HepG2 (cell line): ENCODE data around the gene ARPIN. TPM values are rescaled to one million over a fixed set of nuclear protein-coding genes. Genes with fewer than 3 reads are reported as not detected.

Source experiments
- ATAC-seq: fragments of 200-7000 bp; cut with Tn5 transposase; 3 replicates; pipeline ENCODE4 v1.9.1; 2020; ENCODE audit warnings: mild to moderate bottlenecking, moderate library complexity
- BruUV-seq: library from RNA; stranded (reverse); fragments of 400-500 nt; replicated peaks from 2 replicates; lab custom pipeline; 2021; lab: Mats Ljungman, UMichigan
- CTCF ChIA-PET: fragments of 300-600 bp; formaldehyde crosslinking; extraction: SDS; loops from one replicate; lab custom pipeline; 2021; ENCODE audit warnings: low total read pairs, inconsistent platforms, low intra/inter-chr PET ratio; lab: Yijun Ruan, JAX
- POLR2A ChIA-PET: fragments of 350-600 bp; sonication (Branson Sonifier 250); formaldehyde crosslinking; loops from one replicate; lab custom pipeline; 2020; ENCODE audit warnings: antibody characterized with exemption, inconsistent platforms; lab: Yijun Ruan, JAX
- DNase-seq: peaks from one replicate; pipeline ENCODE4 v3.0.0-alpha.2; 2015; ENCODE audit warnings: low spot score
- FAIRE-seq: peaks from 3 replicates; lab custom pipeline; 2011; peaks lifted over from hg19 to GRCh38; lab: Jason Lieb, UNC
- H2AFZ ChIP-seq: one replicate; pipeline ENCODE4 v1.6.1; 2011; ENCODE audit warnings: low read length, inconsistent platforms
- H3K27ac ChIP-seq: fragments of 300-600 bp; 3 replicates; pipeline ENCODE4 v1.8.0; 2011; ENCODE audit warnings: mixed run types, mild to moderate bottlenecking, mixed read lengths, low read length, inconsistent platforms; ENCODE audit not compliant: insufficient read depth; ENCODE audit errors: extremely low read length
- H3K27me3 ChIP-seq, 2 experiments: fragments of 200-600 bp in 1 of 2; 2 replicates in 1 of 2; 3 replicates in 1 of 2; pipeline versions ENCODE4 v1.6.0 to v1.8.0; 2011; ENCODE audit warnings: low read length in 2 of 2, mild to moderate bottlenecking in 2 of 2, moderate library complexity in 2 of 2, inconsistent platforms in 1 of 2; ENCODE audit not compliant: insufficient read depth in 2 of 2, control insufficient read depth in 1 of 2
- H3K36me3 ChIP-seq, 2 experiments: fragments of 200-600 bp in 1 of 2; replicated peaks in 1 of 2; 2 replicates in 1 of 2; 3 replicates in 1 of 2; pipeline versions ENCODE4 v1.5.1 to v1.8.0; 2011; ENCODE audit warnings: low read length in 2 of 2, inconsistent platforms in 1 of 2; ENCODE audit not compliant: insufficient read depth in 2 of 2, control insufficient read depth in 1 of 2
- H3K4me1 ChIP-seq: 2 replicates; pipeline ENCODE4 v1.5.1; 2012; ENCODE audit warnings: low read length, inconsistent platforms; ENCODE audit not compliant: insufficient read depth
- H3K4me2 ChIP-seq: 2 replicates; pipeline ENCODE4 v1.6.0; 2011; ENCODE audit warnings: low read depth, low read length, inconsistent platforms
- H3K4me3 ChIP-seq, 3 experiments: fragments of 200-600 bp in 1 of 3; sonication (generic), shearing (Covaris generic) in 1 of 3; replicated peaks in 1 of 3; 2 replicates each; pipeline ENCODE4 v1.5.1; 2011 to 2016; ENCODE audit warnings: low read length in 3 of 3, inconsistent platforms in 2 of 3, low read depth in 2 of 3, mild to moderate bottlenecking in 2 of 3, control low read depth in 1 of 3, mixed read lengths in 1 of 3; ENCODE audit not compliant: insufficient read depth in 1 of 3
- H3K79me2 ChIP-seq: one replicate; pipeline ENCODE4 v1.6.1; 2011; ENCODE audit warnings: low read length, inconsistent platforms; ENCODE audit not compliant: insufficient read depth
- H3K9ac ChIP-seq: 2 replicates; pipeline ENCODE4 v1.6.0; 2011; ENCODE audit warnings: mild to moderate bottlenecking, low read depth, low read length, inconsistent platforms; ENCODE audit not compliant: insufficient read depth
- H3K9me3 ChIP-seq: 2 replicates; pipeline ENCODE4 v1.5.1; 2012; ENCODE audit warnings: mild to moderate bottlenecking, low read length
- H4K20me1 ChIP-seq: 2 replicates; pipeline ENCODE4 v1.6.0; 2011; ENCODE audit warnings: inconsistent platforms, mild to moderate bottlenecking, low read length, moderate library complexity; ENCODE audit not compliant: insufficient read depth
- CHD2 ChIP-seq: IDR thresholded peaks from 2 replicates; pipeline ENCODE4 v1.6.1; 2011; ENCODE audit warnings: low read depth, low read length, improper control_type of control experiment
- FOXC1 ChIP-seq: sonication (generic); formaldehyde crosslinking; IDR thresholded peaks from 2 replicates; pipeline ENCODE4 v1.8.0; 2022; ENCODE audit warnings: mild to moderate bottlenecking, missing genetic modification reagents, borderline replicate concordance
- KDM4B ChIP-seq: sonication (generic); formaldehyde crosslinking; IDR thresholded peaks from 2 replicates; pipeline ENCODE4 v1.4.0; 2020; ENCODE audit warnings: missing genetic modification reagents
- MAF1 ChIP-seq: sonication (generic); formaldehyde crosslinking; IDR thresholded peaks from 2 replicates; pipeline ENCODE4 v1.5.0; 2020; ENCODE audit warnings: missing genetic modification reagents, borderline replicate concordance
- MAZ ChIP-seq, 2 experiments: sonication (generic) in 1 of 2; formaldehyde crosslinking in 1 of 2; IDR thresholded peaks; 2 replicates each; pipeline versions ENCODE4 v1.5.0 to v1.6.1; 2012 to 2020; ENCODE audit warnings: low read depth in 2 of 2, mild to moderate bottlenecking in 2 of 2, borderline replicate concordance in 1 of 2, improper control_type of control experiment in 1 of 2, low read length in 1 of 2, missing genetic modification reagents in 1 of 2, moderate library complexity in 1 of 2
- MYNN ChIP-seq: sonication (generic); formaldehyde crosslinking; IDR thresholded peaks from 2 replicates; pipeline ENCODE4 v1.4.0; 2020; ENCODE audit warnings: mild to moderate bottlenecking, low read depth, missing genetic modification reagents
- NR2F6 ChIP-seq, 2 experiments: IDR thresholded peaks; 2 replicates each; pipeline ENCODE4 v1.6.1; 2016; ENCODE audit warnings: antibody characterized with exemption in 1 of 2, mild to moderate bottlenecking in 1 of 2
- ONECUT2 ChIP-seq: sonication (generic); formaldehyde crosslinking; IDR thresholded peaks from 2 replicates; pipeline ENCODE4 v1.4.0; 2020; ENCODE audit warnings: missing genetic modification reagents
- SAP130 ChIP-seq: IDR thresholded peaks from 2 replicates; pipeline ENCODE4 v1.6.1; 2016; ENCODE audit warnings: low read depth
- SMAD9 ChIP-seq: sonication (generic); formaldehyde crosslinking; IDR thresholded peaks from 2 replicates; pipeline ENCODE4 v1.5.1; 2020; ENCODE audit warnings: mild to moderate bottlenecking, missing genetic modification reagents
- TARDBP ChIP-seq: sonication (generic); formaldehyde crosslinking; IDR thresholded peaks from 2 replicates; pipeline ENCODE4 v1.8.0; 2022; ENCODE audit warnings: mild to moderate bottlenecking, missing genetic modification reagents
- ZFP62 ChIP-seq: sonication (generic); formaldehyde crosslinking; IDR thresholded peaks from 2 replicates; pipeline ENCODE4 v1.4.0; 2020; ENCODE audit warnings: missing genetic modification reagents
- ZNF44 ChIP-seq: sonication (generic); formaldehyde crosslinking; IDR thresholded peaks from 2 replicates; pipeline ENCODE4 v1.5.1; 2020; ENCODE audit warnings: mild to moderate bottlenecking, missing genetic modification reagents
- ZNF614 ChIP-seq: IDR thresholded peaks from 2 replicates; pipeline ENCODE4 v1.6.1; 2018; ENCODE audit warnings: missing biosample characterization, missing genetic modification reagents, inconsistent platforms, borderline replicate concordance
- ZNF629 ChIP-seq: sonication (generic); formaldehyde crosslinking; conservative IDR thresholded peaks from 2 replicates; pipeline ENCODE4 v1.5.0; 2020; ENCODE audit warnings: missing genetic modification reagents
- WGBS: methylation state at CpG from one replicate; pipeline ENCODE4 v1.1.6; 2017; ENCODE audit warnings: low lambda C conversion rate; 5-methylcytosine and 5-hydroxymethylcytosine counted together
- in situ Hi-C: cut with HindIII; loops from 2 replicates; pipeline ENCODE4 v1.10.0; 2017; ENCODE audit warnings: low pct_unique_long_range_greater_than_20kb; ENCODE audit not compliant: extremely low pct_ligation_motif_present
- intact Hi-C: fragments of 100-400 bp; cut with micrococcal nuclease; formaldehyde crosslinking; loops from one replicate; pipeline ENCODE4 v1.10.0; 2022; ENCODE audit not compliant: unreplicated experiment
- polyA plus RNA-seq, 8 experiments: library from polyadenylated mRNA; depleted of rRNA in 3 of 8; stranded (reverse) in 7 of 8; unstranded in 1 of 8; fragments of >200 nt; fragmentation: Illumina TruSeq in 4 of 8; extraction: Trizol in 4 of 8; gene quantifications; 2 replicates each; pipeline versions ENCODE4 v1.2.1 to v1.2.3, GENCODE V29; 2011 to 2016; ENCODE audit warnings: low read depth in 4 of 8, missing spikeins in 1 of 8, mixed read lengths in 1 of 8; ENCODE audit not compliant: insufficient read depth in 1 of 8
- total RNA-seq, 5 experiments: library from RNA; depleted of rRNA; stranded (reverse); fragments of >200 nt; fragmentation: Illumina TruSeq; extraction: Trizol; gene quantifications; 2 replicates each; pipeline ENCODE4 v1.2.3, GENCODE V29; 2016; ENCODE audit warnings: low read depth in 1 of 5
- TF ChIP-seq, protein P1 (sequence below): sonication (generic); formaldehyde crosslinking; conservative IDR thresholded peaks from 2 replicates; pipeline ENCODE4 v1.4.0; 2020; ENCODE audit warnings: missing genetic modification reagents
- TF ChIP-seq, protein P2 (sequence below): sonication (generic); formaldehyde crosslinking; IDR thresholded peaks from 2 replicates; pipeline ENCODE4 v1.4.0; 2020; ENCODE audit warnings: missing genetic modification reagents
- TF ChIP-seq, protein P3 (sequence below): sonication (generic); formaldehyde crosslinking; IDR thresholded peaks from 2 replicates; pipeline ENCODE4 v1.4.0; 2020; ENCODE audit warnings: missing genetic modification reagents, borderline replicate concordance

ARPIN gene
- total and polyA plus RNA-seq, 2 of the 13 experiments (the other 11 are each of a cell fraction or from before 2014, with no cell fraction given) = 2.8 to 5.0 TPM

GRCh38 chr15:89870688-89871288, 42.0 kb downstream of the ARPIN start:
- FAIRE-seq = no peak

GRCh38 chr15:89870006-89870405, 42.7 kb downstream of the ARPIN start:
- Histone ChIP-seq H3K9ac (no peak overlapping the region), H3K4me1 (peaks cover 27% of the 10 kb centered on the region), H3K27me3 (no peaks in the 10 kb centered on the region), H3K4me2 (no peak overlapping the region), H3K36me3 (peaks cover 1 to 7% of the 10 kb centered on the region in 2 experiments; a peak in 2 of 5 replicates), H3K27ac (no peak overlapping the region), H3K9me3 (no peaks in the 10 kb centered on the region), H3K4me3 (no peak overlapping the region), H3K79me2 (no peaks in the 10 kb centered on the region), H2AFZ (no peak overlapping the region), H4K20me1 (no peaks in the 10 kb centered on the region)
- ChIA-PET POLR2A (no interaction called here), CTCF (no interaction called here)
- no TSS peak for BruUV-seq
- FAIRE-seq = no peak
- intact Hi-C loops (no loop called here), in situ Hi-C loops (no loop called here)
- no peak for ATAC-seq
- 87% methylated on average over 5 of the region's 5 CpGs for WGBS
- DNase-seq = no peak
- TF ChIP-seq MAF1 (CRISPR knock-in tag) (no peak), TARDBP (no peak), ZNF44 (CRISPR knock-in tag) (no peak), ONECUT2 (CRISPR knock-in tag) (no peak), ZNF629 (no peak), ZNF614 (CRISPR knock-in tag) (no peak), ZFP62 (CRISPR knock-in tag) (no peak), MYNN (CRISPR knock-in tag) (no peak), SAP130 (CRISPR knock-in tag) (no peak), FOXC1 (CRISPR knock-in tag) (no peak), CHD2 (no peak), SMAD9 (CRISPR knock-in tag) (no peak)
- TF ChIP-seq, protein P1, sequence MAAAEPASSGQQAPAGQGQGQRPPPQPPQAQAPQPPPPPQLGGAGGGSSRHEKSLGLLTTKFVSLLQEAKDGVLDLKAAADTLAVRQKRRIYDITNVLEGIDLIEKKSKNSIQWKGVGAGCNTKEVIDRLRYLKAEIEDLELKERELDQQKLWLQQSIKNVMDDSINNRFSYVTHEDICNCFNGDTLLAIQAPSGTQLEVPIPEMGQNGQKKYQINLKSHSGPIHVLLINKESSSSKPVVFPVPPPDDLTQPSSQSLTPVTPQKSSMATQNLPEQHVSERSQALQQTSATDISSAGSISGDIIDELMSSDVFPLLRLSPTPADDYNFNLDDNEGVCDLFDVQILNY = no peak
- TF ChIP-seq, protein P2, sequence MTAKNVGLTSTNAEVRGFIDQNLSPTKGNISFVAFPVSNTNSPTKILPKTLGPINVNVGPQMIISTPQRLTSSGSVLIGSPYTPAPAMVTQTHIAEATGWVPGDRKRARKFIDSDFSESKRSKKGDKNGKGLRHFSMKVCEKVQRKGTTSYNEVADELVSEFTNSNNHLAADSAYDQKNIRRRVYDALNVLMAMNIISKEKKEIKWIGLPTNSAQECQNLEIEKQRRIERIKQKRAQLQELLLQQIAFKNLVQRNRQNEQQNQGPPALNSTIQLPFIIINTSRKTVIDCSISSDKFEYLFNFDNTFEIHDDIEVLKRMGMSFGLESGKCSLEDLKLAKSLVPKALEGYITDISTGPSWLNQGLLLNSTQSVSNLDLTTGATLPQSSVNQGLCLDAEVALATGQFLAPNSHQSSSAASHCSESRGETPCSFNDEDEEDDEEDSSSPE = no peak
- TF ChIP-seq, protein P3, sequence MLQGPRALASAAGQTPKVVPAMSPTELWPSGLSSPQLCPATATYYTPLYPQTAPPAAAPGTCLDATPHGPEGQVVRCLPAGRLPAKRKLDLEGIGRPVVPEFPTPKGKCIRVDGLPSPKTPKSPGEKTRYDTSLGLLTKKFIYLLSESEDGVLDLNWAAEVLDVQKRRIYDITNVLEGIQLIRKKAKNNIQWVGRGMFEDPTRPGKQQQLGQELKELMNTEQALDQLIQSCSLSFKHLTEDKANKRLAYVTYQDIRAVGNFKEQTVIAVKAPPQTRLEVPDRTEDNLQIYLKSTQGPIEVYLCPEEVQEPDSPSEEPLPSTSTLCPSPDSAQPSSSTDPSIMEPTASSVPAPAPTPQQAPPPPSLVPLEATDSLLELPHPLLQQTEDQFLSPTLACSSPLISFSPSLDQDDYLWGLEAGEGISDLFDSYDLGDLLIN (CRISPR knock-in tag) = no peak

More at GRCh38 chr15:89870688-89871288, 42.0 kb downstream of the ARPIN start:
- in situ Hi-C loops (no loop called here), intact Hi-C loops (no loop called here)
- CTCF ChIA-PET = no interaction called here
- BruUV-seq = no TSS peak
- WGBS = 97% methylated on average over 4 of the region's 4 CpGs
- no peak overlapping the region for H3K4me2 ChIP-seq
- no peak for DNase-seq
- H3K4me1 ChIP-seq = peaks cover 20% of the 10 kb centered on the region
- no peaks in the 10 kb centered on the region for H4K20me1 ChIP-seq
- no peaks in the 10 kb centered on the region for H3K27me3 ChIP-seq
- H3K36me3 ChIP-seq = peaks cover 1 to 13% of the 10 kb centered on the region in 2 experiments; a peak in 3 of 5 replicates
- no peak overlapping the region for H2AFZ ChIP-seq
- no peak for ATAC-seq
- H3K9ac ChIP-seq = no peak overlapping the region
- no peak overlapping the region for H3K27ac ChIP-seq
- no peak overlapping the region for H3K4me3 ChIP-seq
- H3K9me3 ChIP-seq = no peaks in the 10 kb centered on the region
- no peaks in the 10 kb centered on the region for H3K79me2 ChIP-seq
- POLR2A ChIA-PET = no interaction called here
- no peak for TF ChIP-seq KDM4B (CRISPR knock-in tag)
- TF ChIP-seq MAZ (IDR thresholded peaks at IDR 0.05; ENCODE audit: borderline replicate concordance, low read depth, low read length) = no peak
- no peak for TF ChIP-seq MAZ (CRISPR knock-in tag; IDR thresholded peaks at IDR 0.05; ENCODE audit: low read depth)
- TF ChIP-seq NR2F6 (IDR thresholded peaks at IDR 0.05) = no peak
- no peak for TF ChIP-seq NR2F6 (CRISPR knock-in tag; IDR thresholded peaks at IDR 0.05)
